Memory B cell (primary cell): ENCODE measurements around the gene SLC39A8.

Source experiments
- ATAC-seq: fragments of 150-1000 bp; cut with Tn5 transposase; 2 replicates; pipeline ENCODE4 v1.10.0; 2021; ENCODE audit warnings: low read depth, mild to moderate bottlenecking, moderate library complexity
- DNase-seq, 2 donors: peaks; one replicate each; pipeline ENCODE4 v3.0.0; 2022; ENCODE audit warnings: low spot score in 2 of 2
- H3K27ac Mint-ChIP-seq: one replicate; pipeline ENCODE4 v1.8.0; 2022; ENCODE audit warnings: mild to moderate bottlenecking, moderate library complexity, mixed read lengths
- H3K27me3 Mint-ChIP-seq: one replicate; pipeline ENCODE4 v1.8.0; 2022; ENCODE audit warnings: mixed read lengths
- H3K36me3 Mint-ChIP-seq: one replicate; pipeline ENCODE4 v1.8.0; 2022; ENCODE audit warnings: mild to moderate bottlenecking, mixed read lengths
- H3K4me1 Mint-ChIP-seq: one replicate; pipeline ENCODE4 v1.8.0; 2022; ENCODE audit warnings: mixed read lengths
- H3K4me3 Mint-ChIP-seq: one replicate; pipeline ENCODE4 v1.8.0; 2022; ENCODE audit warnings: mild to moderate bottlenecking, moderate library complexity, mixed read lengths
- H3K9me3 Mint-ChIP-seq: one replicate; pipeline ENCODE4 v1.8.0; 2022; ENCODE audit warnings: mixed read lengths

Gene SLC39A8

GRCh38 chr4:102324730-102325129 lies 20.6 kb downstream of the SLC39A8 start:
- H3K36me3 Mint-ChIP-seq: no peaks in the 10 kb centered on the region
- no peaks in the 10 kb centered on the region for H3K9me3 Mint-ChIP-seq
- H3K27me3 Mint-ChIP-seq: no peaks in the 10 kb centered on the region
- peaks cover 14% of the 10 kb centered on the region for H3K4me1 Mint-ChIP-seq
- no peak overlapping the region for H3K27ac Mint-ChIP-seq
- ATAC-seq (no peak), DNase-seq (no peak)
- H3K4me3 Mint-ChIP-seq: no peak overlapping the region

GRCh38 chr4:102322736-102323135 lies 22.5 kb downstream of the SLC39A8 start:
- no peak for DNase-seq
- Mint-ChIP-seq H3K9me3 (no peaks in the 10 kb centered on the region), H3K27me3 (no peaks in the 10 kb centered on the region), H3K4me3 (no peak overlapping the region), H3K36me3 (no peaks in the 10 kb centered on the region), H3K4me1 (peaks cover 12% of the 10 kb centered on the region), H3K27ac (no peak overlapping the region)
- no peak for ATAC-seq

- H3K27me3 Mint-ChIP-seq: no peaks in the 10 kb centered on the region
- peak overlapping the region; percentile 46 for H3K4me3 Mint-ChIP-seq
- no peaks in the 10 kb centered on the region for H3K9me3 Mint-ChIP-seq
- peaks cover 12% of the 10 kb centered on the region for H3K4me1 Mint-ChIP-seq
- ATAC-seq (peak; percentile 72), DNase-seq (no peak)
- H3K27ac Mint-ChIP-seq: no peak overlapping the region
- no peaks in the 10 kb centered on the region for H3K36me3 Mint-ChIP-seq
Observed at GRCh38 chr4:102321260-102321995, 23.9 kb downstream of the SLC39A8 start.

GRCh38 chr4:102319594-102319993 lies 25.7 kb downstream of the SLC39A8 start:
- peaks cover 2% of the 10 kb centered on the region for H3K36me3 Mint-ChIP-seq
- ATAC-seq: no peak
- peaks cover 12% of the 10 kb centered on the region for H3K4me1 Mint-ChIP-seq
- no peak overlapping the region for H3K27ac Mint-ChIP-seq
- no peak for DNase-seq
- H3K9me3 Mint-ChIP-seq: no peaks in the 10 kb centered on the region
- H3K4me3 Mint-ChIP-seq: no peak overlapping the region
- H3K27me3 Mint-ChIP-seq: no peaks in the 10 kb centered on the region

- Mint-ChIP-seq H3K4me3 (no peak overlapping the region), H3K27me3 (no peaks in the 10 kb centered on the region), H3K9me3 (peaks cover 4% of the 10 kb centered on the region), H3K36me3 (peaks cover 10% of the 10 kb centered on the region), H3K27ac (no peak overlapping the region), H3K4me1 (peaks cover 12% of the 10 kb centered on the region)
- no peak for ATAC-seq
- DNase-seq: no peak
Observed at GRCh38 chr4:102318526-102318925, 26.8 kb downstream of the SLC39A8 start.

- peaks cover 12% of the 10 kb centered on the region for H3K4me1 Mint-ChIP-seq
- DNase-seq: no peak
- H3K36me3 Mint-ChIP-seq: peaks cover 10% of the 10 kb centered on the region
Observed at GRCh38 chr4:102318105-102318504, 27.2 kb downstream of the SLC39A8 start.

GRCh38 chr4:102317459-102317858 lies 27.8 kb downstream of the SLC39A8 start:
- no peaks in the 10 kb centered on the region for H3K27me3 Mint-ChIP-seq
- H3K27ac Mint-ChIP-seq: no peak overlapping the region
- peaks cover 4% of the 10 kb centered on the region for H3K9me3 Mint-ChIP-seq
- H3K36me3 Mint-ChIP-seq: peaks cover 10% of the 10 kb centered on the region
- DNase-seq: no peak
- no peak for ATAC-seq
- H3K4me1 Mint-ChIP-seq: peaks cover 12% of the 10 kb centered on the region
- no peak overlapping the region for H3K4me3 Mint-ChIP-seq

More at GRCh38 chr4:102318105-102318504, 27.2 kb downstream of the SLC39A8 start:
- no peak for ATAC-seq
- no peak overlapping the region for H3K27ac Mint-ChIP-seq
- H3K27me3 Mint-ChIP-seq: no peaks in the 10 kb centered on the region
- H3K4me3 Mint-ChIP-seq: no peak overlapping the region
- peaks cover 4% of the 10 kb centered on the region for H3K9me3 Mint-ChIP-seq

- no peak for DNase-seq
- Mint-ChIP-seq H3K27me3 (no peaks in the 10 kb centered on the region), H3K9me3 (peaks cover 4% of the 10 kb centered on the region), H3K36me3 (peaks cover 10% of the 10 kb centered on the region), H3K4me1 (peaks cover 7% of the 10 kb centered on the region), H3K27ac (no peak overlapping the region), H3K4me3 (no peak overlapping the region)
- no peak for ATAC-seq
Observed at GRCh38 chr4:102316585-102316984, 28.7 kb downstream of the SLC39A8 start.

GRCh38 chr4:102315532-102315931 lies 29.8 kb downstream of the SLC39A8 start:
- peaks cover 4% of the 10 kb centered on the region for H3K9me3 Mint-ChIP-seq
- DNase-seq (no peak), ATAC-seq (no peak)
- no peak overlapping the region for H3K27ac Mint-ChIP-seq
- peaks cover 10% of the 10 kb centered on the region for H3K36me3 Mint-ChIP-seq
- H3K4me1 Mint-ChIP-seq: no peaks in the 10 kb centered on the region
- no peak overlapping the region for H3K4me3 Mint-ChIP-seq
- no peaks in the 10 kb centered on the region for H3K27me3 Mint-ChIP-seq

- peaks cover 4% of the 10 kb centered on the region for H3K9me3 Mint-ChIP-seq
- no peak for DNase-seq
- peaks cover 2% of the 10 kb centered on the region for H3K4me1 Mint-ChIP-seq
- H3K27me3 Mint-ChIP-seq: no peaks in the 10 kb centered on the region
- ATAC-seq: no peak
- peaks cover 10% of the 10 kb centered on the region for H3K36me3 Mint-ChIP-seq
- no peak overlapping the region for H3K27ac Mint-ChIP-seq
- no peak overlapping the region for H3K4me3 Mint-ChIP-seq
Observed at GRCh38 chr4:102312417-102312816, 32.9 kb downstream of the SLC39A8 start.

- ATAC-seq (no peak), DNase-seq (no peak)
- Mint-ChIP-seq H3K4me1 (peaks cover 2% of the 10 kb centered on the region), H3K4me3 (no peak overlapping the region), H3K9me3 (peaks cover 4% of the 10 kb centered on the region), H3K36me3 (peaks cover 10% of the 10 kb centered on the region), H3K27me3 (no peaks in the 10 kb centered on the region), H3K27ac (no peak overlapping the region)
Observed at GRCh38 chr4:102311912-102312311, 33.4 kb downstream of the SLC39A8 start.

GRCh38 chr4:102311407-102311806 lies 33.9 kb downstream of the SLC39A8 start:
- H3K4me1 Mint-ChIP-seq: peaks cover 4% of the 10 kb centered on the region
- peaks cover 10% of the 10 kb centered on the region for H3K36me3 Mint-ChIP-seq
- H3K4me3 Mint-ChIP-seq: no peak overlapping the region
- H3K27me3 Mint-ChIP-seq: no peaks in the 10 kb centered on the region
- DNase-seq (no peak), ATAC-seq (no peak)
- no peak overlapping the region for H3K27ac Mint-ChIP-seq
- peaks cover 4% of the 10 kb centered on the region for H3K9me3 Mint-ChIP-seq

- ATAC-seq: no peak
- Mint-ChIP-seq H3K27me3 (no peaks in the 10 kb centered on the region), H3K9me3 (no peaks in the 10 kb centered on the region), H3K4me3 (no peak overlapping the region), H3K27ac (no peak overlapping the region), H3K36me3 (peaks cover 4% of the 10 kb centered on the region), H3K4me1 (peaks cover 4% of the 10 kb centered on the region)
- DNase-seq: no peak
Observed at GRCh38 chr4:102308032-102308799, 37.1 kb downstream of the SLC39A8 start.

- no peaks in the 10 kb centered on the region for H3K27me3 Mint-ChIP-seq
- H3K9me3 Mint-ChIP-seq: no peaks in the 10 kb centered on the region
- H3K4me1 Mint-ChIP-seq: peaks cover 4% of the 10 kb centered on the region
Observed at GRCh38 chr4:102305666-102306065, 39.6 kb downstream of the SLC39A8 start.

More at GRCh38 chr4:102305666-102306065, 39.6 kb downstream of the SLC39A8 start:
- Mint-ChIP-seq H3K27ac (no peak overlapping the region), H3K4me3 (no peak overlapping the region), H3K36me3 (peaks cover 4% of the 10 kb centered on the region)
- DNase-seq (no peak), ATAC-seq (no peak)
